Right renal pelvis (tissue), 4 donors: Measurements from ENCODE around the gene KRTAP5-2. TPM values are rescaled to one million over a fixed set of nuclear protein-coding genes. Genes with fewer than 3 reads are reported as not detected.

Experiments used
- DNase-seq, 4 donors: peaks; one replicate each; pipeline ENCODE4 v3.0.0-alpha.2; 2013; ENCODE audit warnings: low read depth in 4 of 4, low spot score in 3 of 4, missing footprints in 1 of 4
- polyA plus RNA-seq, 4 donors: library from polyadenylated mRNA; unstranded; fragments of 120-200 nt; gene quantifications; one replicate each; pipeline ENCODE4 v1.2.1, GENCODE V29; 2013; ENCODE audit not compliant: insufficient read length in 4 of 4

The KRTAP5-2 gene
- polyA plus RNA-seq, 4 donors: 0.19 to 0.27 TPM; not detected in 2

DNA sequence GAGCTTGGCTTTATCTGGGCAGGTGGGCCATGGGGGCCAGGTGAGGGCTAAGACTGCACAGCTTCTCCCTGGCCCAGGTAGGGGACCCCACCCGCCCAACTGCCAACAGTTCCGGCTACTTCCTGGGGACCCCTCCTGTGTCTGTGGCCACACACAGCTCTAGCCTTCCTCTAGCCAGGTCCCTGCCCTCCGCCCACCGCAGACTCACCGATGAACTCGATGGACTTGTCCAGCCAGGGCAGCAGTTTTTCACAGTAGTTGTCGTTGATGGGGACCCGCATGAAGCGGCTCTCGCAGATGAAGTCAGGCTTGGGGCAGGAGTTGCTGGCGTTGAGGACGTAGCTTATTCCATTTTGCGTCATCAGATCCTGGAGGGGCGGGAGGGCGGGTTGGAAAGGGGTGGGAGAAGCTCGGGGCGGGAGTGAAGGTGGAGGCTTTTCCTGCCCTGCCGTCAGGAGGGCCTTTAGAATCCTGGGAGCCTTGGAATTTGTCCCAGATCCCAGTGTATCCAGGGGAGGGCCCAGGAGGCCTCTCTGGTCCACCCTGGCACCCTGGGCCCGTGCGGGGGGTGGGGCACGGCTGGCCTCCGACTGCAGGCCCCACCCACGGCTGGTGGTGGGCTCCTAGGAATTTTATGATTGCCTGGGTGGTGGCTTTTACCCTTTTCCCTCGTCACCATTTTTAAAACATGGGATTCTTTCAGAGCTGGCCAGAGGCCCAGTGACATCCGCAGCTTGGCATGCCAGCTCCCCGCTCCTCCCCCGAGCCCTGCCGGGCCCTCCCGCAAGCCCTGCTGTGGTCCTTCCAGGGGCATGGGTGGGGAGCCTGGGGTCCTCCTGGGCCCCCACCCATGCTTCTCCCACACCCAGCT, 40.0 kb downstream of the KRTAP5-2 start:
- no peak for DNase-seq

DNA sequence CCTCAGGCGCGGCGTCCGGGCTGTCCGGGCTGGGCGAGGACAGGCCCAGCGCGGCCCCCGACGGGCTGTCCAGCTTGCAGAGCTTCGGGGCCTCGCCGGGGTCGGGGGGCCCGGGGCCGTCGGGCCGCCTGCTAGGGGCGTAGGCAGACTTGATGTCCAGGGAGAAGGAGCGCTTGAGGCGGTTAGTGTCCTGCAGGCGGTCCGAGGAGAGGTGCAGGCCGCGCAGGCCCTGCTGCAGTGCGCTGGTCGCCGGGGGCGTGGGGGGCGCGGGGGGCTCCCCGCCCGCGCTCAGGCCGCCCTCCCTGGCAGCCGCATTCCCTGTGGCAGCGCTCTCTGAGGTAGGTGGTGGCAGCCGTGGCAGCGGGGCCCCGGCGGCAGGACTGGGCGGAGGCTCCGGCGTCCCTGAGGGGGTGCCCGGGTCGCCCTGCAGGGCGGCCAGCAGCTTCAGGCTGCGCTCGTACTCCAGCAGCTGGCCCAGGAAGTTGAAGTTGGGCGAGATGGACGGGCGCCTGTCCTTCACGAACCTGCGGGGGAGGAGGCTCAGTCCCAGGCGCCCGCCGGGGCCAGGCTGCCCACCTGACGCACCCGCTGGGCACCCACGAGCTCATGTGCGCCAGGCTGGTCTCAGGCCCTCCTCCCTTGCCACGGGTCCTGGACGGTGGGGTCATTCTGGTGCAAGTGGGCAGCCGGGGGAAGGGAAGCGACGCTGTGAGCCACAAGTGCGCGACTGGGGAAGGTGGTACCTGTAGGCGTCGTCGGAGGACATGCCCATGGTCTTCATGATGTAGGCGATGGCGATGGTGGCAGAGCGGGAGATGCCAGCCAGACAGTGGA, 40.8 kb downstream of the KRTAP5-2 start:
- DNase-seq: no peak

DNA sequence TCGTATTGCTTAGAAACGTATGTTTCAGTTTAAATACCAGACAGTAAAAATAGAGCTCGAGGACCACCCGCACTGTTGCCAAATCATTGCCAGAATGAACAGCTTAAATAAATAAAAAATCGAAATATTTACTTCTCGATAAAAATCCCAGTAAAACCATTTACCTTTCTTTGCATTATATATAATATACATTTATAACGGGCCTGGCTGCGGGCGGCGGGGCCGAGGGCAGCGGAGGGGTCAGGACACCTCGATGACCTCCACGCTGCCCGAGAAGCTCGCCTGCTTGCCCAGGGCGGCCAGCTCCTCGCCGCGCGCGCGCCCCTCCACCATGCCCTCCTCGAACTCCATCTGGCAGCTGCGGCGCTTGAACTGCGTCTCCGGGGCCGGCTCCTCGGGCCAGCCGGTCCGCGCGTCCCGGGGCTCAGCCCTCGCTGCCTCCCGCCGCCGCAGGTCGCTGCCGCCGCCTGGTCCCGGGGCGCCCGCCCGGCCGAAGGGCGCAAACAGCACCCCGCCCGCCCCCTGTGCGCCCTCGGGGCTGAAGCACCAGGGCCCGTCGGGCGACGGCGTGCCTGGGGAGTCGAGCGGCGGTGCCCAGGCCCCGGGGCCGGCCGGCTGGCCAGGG, 41.7 kb downstream of the KRTAP5-2 start:
- DNase-seq: no peak

DNA sequence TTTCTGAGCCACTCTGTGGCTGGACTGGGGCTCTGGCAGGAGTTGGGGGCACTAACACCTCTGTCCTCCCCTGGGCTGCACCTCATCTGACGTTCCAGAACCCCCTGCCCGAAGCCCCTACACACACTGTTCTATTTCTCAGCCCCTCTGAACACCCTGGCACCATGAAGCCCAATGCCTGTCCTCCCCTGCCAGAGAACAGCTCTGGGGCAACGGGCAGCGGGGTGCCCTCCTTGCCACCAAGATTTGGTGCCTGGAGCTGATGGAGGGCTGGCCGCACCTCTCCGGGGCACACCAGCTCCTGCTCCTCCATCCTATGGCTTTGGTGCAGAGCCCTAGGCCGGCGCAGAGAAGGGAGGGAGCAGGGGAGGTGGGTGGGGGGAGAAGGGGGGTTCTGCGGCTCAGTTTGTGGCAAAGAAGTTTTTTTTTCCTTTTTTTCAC, 42.4 kb downstream of the KRTAP5-2 start:
- no peak for DNase-seq

DNA sequence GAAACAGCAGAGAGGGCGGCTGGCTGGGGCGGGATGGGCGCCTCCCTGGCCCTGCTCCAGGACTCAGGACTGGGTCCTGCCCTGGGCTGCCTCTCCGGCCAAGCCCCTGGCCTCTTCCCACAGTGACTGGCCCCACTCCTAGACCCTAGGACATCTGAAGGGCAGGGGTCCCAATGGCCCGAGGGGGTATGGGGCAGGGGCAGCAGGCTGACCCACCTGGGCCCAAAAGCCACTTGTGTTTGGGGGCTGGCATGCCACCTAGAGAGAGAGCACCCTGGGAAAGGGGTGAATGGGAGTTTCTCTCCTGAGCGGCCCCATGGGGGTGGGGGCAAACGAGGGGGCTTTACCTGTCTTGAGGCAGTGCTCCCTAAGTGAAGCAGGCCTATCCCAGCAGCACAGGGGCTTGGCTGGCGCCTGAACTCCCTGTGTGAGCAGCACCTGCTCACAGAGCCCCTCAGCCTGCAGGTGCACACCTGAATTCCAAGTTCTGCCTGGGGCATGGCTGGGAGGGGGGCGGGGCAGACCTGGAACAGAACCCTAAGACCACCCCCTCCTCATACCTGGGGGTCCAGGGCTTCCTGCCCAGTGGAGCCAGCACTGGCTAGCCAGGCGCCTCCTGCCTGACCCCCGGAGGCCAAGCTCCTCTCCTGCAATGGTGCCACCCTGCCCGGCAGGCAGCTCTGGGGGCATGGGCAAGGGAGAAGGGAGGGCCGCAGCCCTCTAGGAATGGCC, 42.9 kb downstream of the KRTAP5-2 start:
- no peak for DNase-seq

DNA sequence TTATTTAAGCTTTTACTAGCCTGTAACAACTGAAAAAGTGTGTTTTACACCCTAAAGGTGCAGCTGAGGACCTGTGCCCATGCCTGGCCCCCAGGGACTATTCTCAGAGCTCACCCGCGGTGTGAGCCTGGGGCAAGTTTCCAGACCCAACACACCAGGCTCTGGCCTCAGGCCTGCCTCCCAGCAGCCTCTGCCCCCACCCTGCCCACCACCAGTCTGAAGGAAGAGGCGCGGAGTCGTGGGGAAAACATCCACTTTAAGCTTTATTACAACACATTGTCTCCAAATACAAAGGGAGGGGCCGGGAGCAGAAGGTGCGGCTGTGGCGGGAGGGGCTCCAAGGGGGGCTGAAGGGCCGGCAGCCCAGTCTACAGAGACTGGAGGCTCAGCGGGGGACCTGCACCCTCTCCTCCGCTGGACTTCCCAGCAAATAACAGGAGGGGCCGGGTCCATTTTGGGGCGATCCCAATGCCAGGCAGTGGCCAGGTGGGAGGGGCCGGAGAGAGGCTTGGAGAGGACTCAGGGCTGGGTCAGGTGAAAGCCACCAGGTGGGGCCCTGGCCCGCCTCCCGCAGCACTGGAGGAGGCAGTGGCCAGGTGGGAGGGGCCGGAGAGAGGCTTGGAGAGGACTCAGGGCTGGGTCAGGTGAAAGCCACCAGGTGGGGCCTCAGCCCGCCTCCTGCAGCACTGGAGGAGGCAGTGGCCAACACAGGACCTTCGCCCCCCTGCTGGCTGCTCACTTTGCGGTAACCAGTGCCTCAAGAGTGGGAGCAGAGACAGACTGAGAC, 44.1 kb downstream of the KRTAP5-2 start:
- DNase-seq: no peak

DNA sequence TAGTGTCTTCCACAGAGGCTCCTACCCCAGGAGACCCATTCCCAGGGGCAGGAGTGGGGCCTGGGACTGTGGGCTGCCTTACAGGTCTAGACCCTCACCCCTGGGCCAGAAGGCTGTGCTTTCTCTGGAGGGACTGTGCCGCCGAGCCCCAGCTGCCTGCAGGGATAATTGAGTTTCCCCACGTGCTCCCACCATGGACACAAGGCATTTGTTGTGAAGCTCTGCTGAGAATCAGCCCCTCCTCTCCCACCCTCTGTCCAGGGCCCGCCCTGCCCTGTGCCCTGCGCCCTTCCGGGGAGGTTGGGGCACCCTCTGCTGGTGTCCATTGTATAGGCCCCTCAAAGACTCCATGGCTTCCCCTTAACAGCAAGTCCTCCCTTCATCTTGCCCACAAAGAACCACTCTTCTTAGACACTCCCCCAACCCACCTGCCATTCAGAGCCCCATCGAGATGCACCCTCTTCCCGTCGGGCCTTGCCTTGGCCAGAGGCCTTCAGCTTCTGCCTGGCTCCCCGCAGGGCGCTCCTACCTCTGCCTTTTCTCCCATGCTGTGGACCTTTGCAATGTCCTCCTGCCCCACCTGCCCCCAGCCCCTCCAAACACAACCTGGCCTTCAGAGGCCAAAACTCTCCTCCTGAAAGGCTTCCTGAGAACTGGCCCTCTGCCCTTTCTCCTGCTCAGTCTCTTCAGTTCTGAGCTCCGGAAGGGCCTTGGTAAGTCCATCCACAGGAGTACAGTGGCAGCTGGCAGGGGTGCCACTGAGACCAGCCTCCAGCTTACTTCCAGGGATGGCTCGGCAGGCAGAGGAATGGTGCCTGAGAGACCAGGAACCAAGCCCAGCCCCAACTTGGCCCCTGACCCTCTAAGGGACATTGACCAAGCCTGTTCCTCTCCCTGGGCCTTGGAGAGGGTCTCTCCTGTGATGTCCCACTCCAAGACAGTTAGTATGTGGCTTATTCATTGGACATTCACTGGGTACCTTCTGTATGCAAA, 48.5 kb downstream of the KRTAP5-2 start:
- DNase-seq: no peak

DNA sequence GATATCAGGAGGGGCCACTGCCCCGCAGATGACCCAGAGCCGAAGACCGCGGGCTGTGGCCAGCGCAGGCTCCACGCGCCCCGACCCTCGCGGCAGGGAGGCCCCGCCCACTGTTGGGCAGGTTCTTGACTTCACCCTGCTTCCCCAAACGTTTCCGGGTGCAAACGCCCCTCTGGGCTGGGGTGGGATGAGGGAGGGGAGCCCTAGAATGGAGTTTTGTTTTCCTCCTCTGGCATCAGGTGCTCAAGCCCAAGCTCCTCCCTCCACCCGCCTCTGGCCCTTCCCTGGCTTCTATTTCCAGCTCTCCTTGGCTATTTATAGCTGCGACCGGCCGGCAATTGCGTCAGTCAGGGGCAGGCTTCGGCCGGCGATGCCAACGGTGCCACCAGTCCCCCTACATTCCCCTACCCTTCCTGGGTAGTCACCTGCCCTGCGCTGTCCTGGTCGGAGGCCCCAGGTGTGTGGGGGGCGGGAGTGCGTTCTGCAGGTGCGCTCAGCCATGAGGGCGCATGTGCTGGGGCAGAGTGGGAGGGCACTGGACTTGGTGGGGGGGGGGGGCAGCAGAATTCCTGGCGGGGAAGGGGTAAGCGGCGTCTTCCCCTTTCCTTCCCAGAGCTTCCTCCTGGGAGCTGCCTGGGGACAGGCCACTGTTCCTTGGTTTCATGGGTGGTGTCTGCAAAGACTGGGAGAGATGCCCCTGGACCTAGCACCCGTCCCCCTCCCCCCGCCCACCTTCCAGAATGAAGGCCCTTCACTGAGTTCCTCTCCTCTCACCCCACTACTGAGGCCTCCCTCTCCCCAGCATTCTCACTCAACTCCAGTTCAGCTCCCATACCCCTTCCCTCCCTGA, 49.6 kb downstream of the KRTAP5-2 start:
- peak in 1 of 4 donors; percentile 66 for DNase-seq

DNA sequence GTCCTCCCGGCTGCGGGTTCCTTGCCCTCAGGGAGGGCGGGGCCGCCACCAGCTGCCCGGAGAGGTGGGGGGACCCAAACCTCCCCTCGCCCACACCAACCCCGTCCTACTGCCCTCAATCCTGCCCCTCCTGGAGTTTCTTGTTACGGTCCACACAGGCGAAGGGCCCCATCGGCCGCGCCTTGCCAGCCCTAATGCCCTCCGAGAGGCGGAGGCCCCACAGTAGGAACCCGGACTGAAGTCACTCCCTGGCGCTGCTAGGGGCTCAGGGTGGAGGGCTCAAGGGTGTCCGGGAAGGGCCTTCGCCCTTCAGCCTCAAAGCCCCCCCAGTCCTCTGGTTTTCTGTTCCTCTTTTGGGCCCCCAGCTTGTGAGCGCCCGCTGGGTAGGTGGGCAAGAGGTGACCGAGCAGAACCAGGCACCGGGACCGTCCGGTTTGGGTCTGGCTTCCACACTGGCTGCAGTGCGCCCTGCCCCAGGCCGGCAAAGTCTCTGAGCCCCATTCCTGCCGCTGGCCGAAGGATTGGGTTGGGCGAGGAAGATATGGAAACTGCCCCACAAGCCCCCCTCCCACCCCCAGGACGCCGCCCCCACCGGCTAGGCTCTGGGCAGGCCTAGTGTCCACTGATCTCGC, 50.5 kb downstream of the KRTAP5-2 start:
- no peak for DNase-seq

Other genes starting within 250 kb of the KRTAP5-2 start
- 1 to 10 TPM in 1 of 4 donors, under 1 TPM in 3; 0.26 to 1.1 (median 0.46) TPM for gene BRSK2, start 208.4 kb downstream of the KRTAP5-2 start, polyA plus RNA-seq
- 10 to 100 TPM; 27.0 to 35.0 (median 29.1) TPM for gene MOB2, start 111.5 kb downstream of the KRTAP5-2 start, polyA plus RNA-seq
- gene DUSP8, start 26.0 kb downstream of the KRTAP5-2 start, polyA plus RNA-seq: 1 to 10 TPM; 2.9 to 5.7 (median 4.3) TPM
- under 1 TPM in 1 of 4 donors, not detected in 3; 0.36 TPM for gene KRTAP5-1, start 13.0 kb downstream of the KRTAP5-2 start, polyA plus RNA-seq
- not detected for gene KRTAP5-3, start 10.2 kb upstream of the KRTAP5-2 start, polyA plus RNA-seq
- gene KRTAP5-4, start 23.8 kb upstream of the KRTAP5-2 start, polyA plus RNA-seq: under 1 TPM in 1 of 4 donors, not detected in 3; 0.05 TPM
- gene KRTAP5-5, start 31.5 kb upstream of the KRTAP5-2 start, polyA plus RNA-seq: not detected
- gene KRTAP5-6, start 98.9 kb upstream of the KRTAP5-2 start, polyA plus RNA-seq: under 1 TPM in 1 of 4 donors, not detected in 3; 0.14 TPM
- gene IFITM10, start 152.3 kb upstream of the KRTAP5-2 start, polyA plus RNA-seq: under 1 TPM; 0.10 to 0.39 (median 0.21) TPM
- 100 to 1,000 TPM; 226 to 306 (median 234) TPM for gene CTSD, start 165.6 kb upstream of the KRTAP5-2 start, polyA plus RNA-seq
- under 1 TPM in 3 of 4 donors, not detected in 1; 0.15 to 0.69 (median 0.39) TPM for gene SYT8, start 236.7 kb upstream of the KRTAP5-2 start, polyA plus RNA-seq
- under 1 TPM; 0.30 to 0.77 (median 0.49) TPM for gene TNNI2, start 240.7 kb upstream of the KRTAP5-2 start, polyA plus RNA-seq